Head of caudate nucleus (tissue), 42 donors: ENCODE measurements around the gene WASHC2C.
"Not testable (repeated sequence)": the region's sequence is repeated elsewhere in the genome, so short reads cannot be mapped to it uniquely, and the experiment has no call there.

Source experiments
- DNase-seq, 42 donors: peaks; one replicate each; pipeline versions ENCODE4 v3.0.0 to v3.0.0-alpha.2; 2020 to 2021; ENCODE audit warnings: mixed read lengths in 7 of 42
- intact Hi-C: fragments of 100-400 bp; cut with DNase I; formaldehyde crosslinking; loops from one replicate; pipeline ENCODE4 v1.15.0; 2022

Gene WASHC2C

DNA sequence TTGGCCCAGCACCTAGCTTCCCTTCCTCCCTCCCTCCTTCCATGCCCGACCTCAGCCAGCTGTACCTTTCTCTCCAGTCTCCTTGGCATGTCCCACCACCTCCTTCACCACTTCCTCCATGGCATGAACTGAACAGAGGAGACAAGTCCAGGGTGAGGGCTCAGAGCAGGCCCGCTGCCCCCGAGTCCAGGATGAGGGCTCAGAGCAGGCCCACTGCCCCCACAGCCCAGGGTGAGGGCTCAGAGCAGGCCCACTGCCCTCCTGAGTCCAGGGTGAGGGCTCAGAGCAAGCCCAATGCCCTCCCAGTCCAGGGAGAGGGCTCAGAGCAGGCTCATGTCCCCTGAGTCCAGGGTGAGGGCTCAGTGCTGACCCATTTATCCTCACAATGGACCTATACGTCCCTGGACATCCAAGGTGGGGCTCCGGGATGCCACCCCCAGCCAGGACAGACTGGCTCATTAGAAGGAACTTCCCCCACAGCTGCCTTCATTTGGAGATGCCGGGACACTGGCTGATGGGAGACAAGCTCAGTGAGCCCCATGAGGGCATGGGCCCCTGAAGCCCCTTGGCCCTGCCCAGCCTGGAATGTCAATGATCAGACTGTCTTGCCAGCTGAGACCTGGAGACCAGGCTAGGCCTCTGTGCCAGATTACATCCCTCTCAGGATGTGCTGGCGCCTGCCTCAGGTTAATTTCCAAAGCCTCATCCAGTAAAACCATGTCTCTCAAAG lies 90.2 kb downstream of the WASHC2C start:
- no peak for DNase-seq
- intact Hi-C loops, result no loop called here

DNA sequence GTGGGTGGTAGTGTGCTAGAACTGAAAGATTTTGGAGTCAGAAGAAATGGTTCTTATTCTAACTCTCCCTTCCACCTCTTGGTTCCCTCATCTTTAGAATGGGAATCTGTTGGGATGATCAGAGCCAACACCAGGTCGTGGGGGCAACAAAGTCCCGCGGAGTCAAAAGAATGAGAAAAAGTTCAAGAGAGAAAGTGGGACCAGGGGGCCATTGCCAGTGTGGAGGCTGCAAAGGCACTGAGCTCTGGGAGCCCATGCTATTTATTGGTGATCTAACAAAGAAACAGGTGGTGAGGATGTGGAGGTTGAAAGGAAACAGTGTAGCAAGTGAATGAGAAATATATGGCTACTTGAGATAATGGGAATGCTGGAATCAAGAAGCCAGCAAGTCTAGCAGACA lies 90.8 kb downstream of the WASHC2C start:
- no peak for DNase-seq
- intact Hi-C loops, result no loop called here

- DNase-seq, result no peak
Observed at GRCh38 chr10:45819552-45819951, 92.5 kb downstream of the WASHC2C start.

DNA sequence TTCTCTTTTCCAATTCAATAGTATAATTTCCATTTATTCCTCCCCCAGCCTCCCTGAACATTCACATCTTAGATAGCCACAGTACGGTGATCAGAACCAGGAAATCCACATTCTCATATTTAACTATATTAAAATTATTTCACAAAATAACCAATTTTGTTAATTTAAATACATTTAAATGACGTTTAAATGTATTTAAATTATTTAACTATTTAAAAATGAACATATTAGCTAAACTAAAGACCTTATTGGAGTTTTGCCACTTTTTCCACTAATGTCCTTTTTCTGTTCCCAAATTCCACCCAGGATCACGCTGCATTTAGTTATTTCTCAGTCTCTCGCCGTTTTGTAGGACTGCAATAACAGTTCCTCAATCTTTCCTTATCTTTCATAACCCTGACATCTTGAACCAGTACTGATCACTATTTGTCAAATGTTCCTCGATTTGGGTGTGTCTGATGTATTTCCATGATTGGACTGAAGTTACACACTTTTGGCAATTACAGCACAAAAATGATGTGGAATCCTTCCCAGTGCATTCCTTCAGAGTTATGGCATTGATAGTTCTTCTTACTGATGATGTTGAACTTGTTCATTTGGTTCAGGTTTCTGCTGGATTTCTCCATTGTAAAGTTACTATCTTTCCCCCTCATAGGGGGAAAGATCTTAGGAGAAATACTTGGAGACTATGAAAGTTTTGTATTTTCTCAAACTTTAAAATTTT lies 93.2 kb downstream of the WASHC2C start:
- DNase-seq, intact Hi-C loops: not testable (repeated sequence)

More at GRCh38 chr10:45819552-45819951, 92.5 kb downstream of the WASHC2C start:
- intact Hi-C loops, result no loop called here

DNA sequence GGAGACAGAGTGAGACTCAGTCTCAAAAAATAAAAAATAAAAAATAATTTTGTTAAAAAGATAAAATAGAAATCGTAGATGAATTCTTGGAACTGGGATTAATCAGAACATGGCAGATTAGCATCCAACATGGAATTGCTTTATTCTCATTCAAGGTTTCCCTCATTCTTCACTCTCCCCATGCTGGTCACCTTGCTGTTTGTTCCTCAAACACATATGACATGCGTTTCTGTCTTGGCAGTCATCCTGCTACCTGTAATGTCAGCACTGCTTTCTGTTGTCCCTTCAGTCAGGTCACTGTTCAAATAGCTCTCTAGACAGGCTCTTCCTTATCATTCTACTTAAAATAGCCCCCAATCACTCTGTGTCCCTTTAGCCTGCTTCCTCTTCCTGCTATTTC lies 95.9 kb downstream of the WASHC2C start:
- DNase-seq, intact Hi-C loops: not testable (repeated sequence)
